HepG2 (cell line): Measurements from ENCODE around the gene TUBB. TPM values are rescaled to one million over a fixed set of nuclear protein-coding genes. Genes with fewer than 3 reads are reported as not detected.

ENCODE experiments used
- MAFK ChIP-seq, 2 experiments: IDR thresholded peaks in 1 of 2; conservative IDR thresholded peaks in 1 of 2; 2 replicates each; pipeline ENCODE4 v1.6.1; 2011; ENCODE audit warnings: improper control_type of control experiment in 2 of 2, low read length in 2 of 2
- MZF1 ChIP-seq: sonication (generic); formaldehyde crosslinking; IDR thresholded peaks from 2 replicates; pipeline ENCODE4 v1.8.1; 2023; ENCODE audit warnings: mild to moderate bottlenecking, missing genetic modification reagents, borderline replicate concordance
- SKI ChIP-seq: fragments of 450-650 bp; IDR thresholded peaks from one replicate; pipeline ENCODE4 v1.6.1; 2018; ENCODE audit warnings: mild to moderate bottlenecking; ENCODE audit not compliant: partially characterized antibody
- ZFP82 ChIP-seq: sonication (generic); formaldehyde crosslinking; IDR thresholded peaks from 2 replicates; pipeline ENCODE4 v1.5.1; 2020; ENCODE audit warnings: mild to moderate bottlenecking, missing genetic modification reagents, borderline replicate concordance
- ZNF431 ChIP-seq: sonication (generic); formaldehyde crosslinking; IDR thresholded peaks from 2 replicates; pipeline ENCODE4 v1.9.0; 2022; ENCODE audit warnings: missing genetic modification reagents, low read depth, mild to moderate bottlenecking, borderline replicate concordance
- ZNF572 ChIP-seq: sonication (generic); formaldehyde crosslinking; IDR thresholded peaks from 2 replicates; pipeline ENCODE4 v1.5.1; 2020; ENCODE audit warnings: mild to moderate bottlenecking, missing genetic modification reagents
- polyA plus RNA-seq, 8 experiments: library from polyadenylated mRNA; depleted of rRNA in 3 of 8; stranded (reverse) in 7 of 8; unstranded in 1 of 8; fragments of >200 nt; fragmentation: Illumina TruSeq in 4 of 8; extraction: Trizol in 4 of 8; gene quantifications; 2 replicates each; pipeline versions ENCODE4 v1.2.1 to v1.2.3, GENCODE V29; 2011 to 2016; ENCODE audit warnings: low read depth in 4 of 8, missing spikeins in 1 of 8, mixed read lengths in 1 of 8; ENCODE audit not compliant: insufficient read depth in 1 of 8
- total RNA-seq, 5 experiments: library from RNA; depleted of rRNA; stranded (reverse); fragments of >200 nt; fragmentation: Illumina TruSeq; extraction: Trizol; gene quantifications; 2 replicates each; pipeline ENCODE4 v1.2.3, GENCODE V29; 2016; ENCODE audit warnings: low read depth in 1 of 5
- TF ChIP-seq, protein P1 (sequence below): sonication (generic); formaldehyde crosslinking; conservative IDR thresholded peaks from 2 replicates; pipeline ENCODE4 v1.8.0; 2022; ENCODE audit warnings: mild to moderate bottlenecking, moderate library complexity, missing genetic modification reagents
- TF ChIP-seq, protein P2 (sequence below): IDR thresholded peaks from 2 replicates; pipeline ENCODE4 v1.6.1; 2016; ENCODE audit warnings: low read depth, borderline replicate concordance
- TF ChIP-seq, protein P3 (sequence below): sonication (generic); formaldehyde crosslinking; IDR thresholded peaks from 2 replicates; pipeline ENCODE4 v1.8.0; 2022; ENCODE audit warnings: missing genetic modification reagents, mild to moderate bottlenecking, moderate library complexity, borderline replicate concordance
- TF ChIP-seq, protein P4 (sequence below): sonication (generic); formaldehyde crosslinking; IDR thresholded peaks from 2 replicates; pipeline ENCODE4 v1.4.0; 2020; ENCODE audit warnings: missing genetic modification reagents
- TF ChIP-seq, protein P5 (sequence below): sonication (generic); formaldehyde crosslinking; IDR thresholded peaks from 2 replicates; pipeline ENCODE4 v1.5.1; 2020; ENCODE audit warnings: mild to moderate bottlenecking, missing genetic modification reagents, borderline replicate concordance

The TUBB gene
- total and polyA plus RNA-seq, 2 of the 13 experiments (the other 11 are each of a cell fraction or from before 2014, with no cell fraction given): 911 to 1,163 TPM

DNA sequence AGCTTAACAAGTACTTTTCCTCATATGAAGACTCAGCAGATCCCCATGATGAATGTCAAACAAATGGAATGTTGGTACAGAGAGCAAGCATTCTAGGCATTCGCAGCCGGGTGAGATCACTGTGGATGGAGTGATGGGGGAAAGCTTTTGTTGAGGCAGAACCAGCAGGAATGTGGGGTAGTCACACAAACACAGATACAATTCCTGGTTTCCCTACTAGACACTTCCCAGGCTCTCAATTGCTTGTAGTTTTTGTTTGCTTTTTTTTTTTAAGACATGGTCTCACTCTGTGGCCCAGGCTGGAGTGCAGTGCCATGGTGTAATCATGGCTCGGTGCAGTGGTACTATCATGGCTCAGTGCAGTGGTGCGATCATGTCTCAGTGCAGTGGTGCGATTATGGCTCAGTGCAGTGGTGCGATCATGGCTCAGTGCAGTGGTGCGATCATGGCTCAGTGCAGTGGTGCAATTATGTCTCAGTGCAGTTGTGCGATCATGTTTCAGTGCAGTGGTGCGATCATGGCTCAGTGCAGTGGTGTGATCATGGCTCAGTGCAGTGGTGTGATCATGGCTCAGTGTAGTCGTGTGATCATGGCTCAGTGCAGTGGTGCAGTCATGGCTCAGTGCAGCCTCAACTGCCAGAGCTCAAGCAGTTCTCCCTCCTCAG lies 39.6 kb downstream of the TUBB start (continued):
- TF ChIP-seq, protein P1, sequence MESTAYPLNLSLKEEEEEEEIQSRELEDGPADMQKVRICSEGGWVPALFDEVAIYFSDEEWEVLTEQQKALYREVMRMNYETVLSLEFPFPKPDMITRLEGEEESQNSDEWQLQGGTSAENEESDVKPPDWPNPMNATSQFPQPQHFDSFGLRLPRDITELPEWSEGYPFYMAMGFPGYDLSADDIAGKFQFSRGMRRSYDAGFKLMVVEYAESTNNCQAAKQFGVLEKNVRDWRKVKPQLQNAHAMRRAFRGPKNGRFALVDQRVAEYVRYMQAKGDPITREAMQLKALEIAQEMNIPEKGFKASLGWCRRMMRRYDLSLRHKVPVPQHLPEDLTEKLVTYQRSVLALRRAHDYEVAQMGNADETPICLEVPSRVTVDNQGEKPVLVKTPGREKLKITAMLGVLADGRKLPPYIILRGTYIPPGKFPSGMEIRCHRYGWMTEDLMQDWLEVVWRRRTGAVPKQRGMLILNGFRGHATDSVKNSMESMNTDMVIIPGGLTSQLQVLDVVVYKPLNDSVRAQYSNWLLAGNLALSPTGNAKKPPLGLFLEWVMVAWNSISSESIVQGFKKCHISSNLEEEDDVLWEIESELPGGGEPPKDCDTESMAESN (CRISPR knock-in tag): no peak
- TF ChIP-seq SKI: peak; percentile 78
- TF ChIP-seq, protein P2, sequence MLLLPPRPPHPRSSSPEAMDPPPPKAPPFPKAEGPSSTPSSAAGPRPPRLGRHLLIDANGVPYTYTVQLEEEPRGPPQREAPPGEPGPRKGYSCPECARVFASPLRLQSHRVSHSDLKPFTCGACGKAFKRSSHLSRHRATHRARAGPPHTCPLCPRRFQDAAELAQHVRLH (CRISPR knock-in tag): no peak
- peak; percentile 72 to 85 for TF ChIP-seq MAFK (conservative IDR thresholded peaks at IDR 0.05 in 1 of 2, IDR thresholded peaks at IDR 0.05 in 1 of 2; ENCODE audit: low read length in 2 of 2)
- peak; percentile 7; the same call in 1 of the 2 replicates for TF ChIP-seq ZNF431 (CRISPR knock-in tag)
- TF ChIP-seq, protein P3, sequence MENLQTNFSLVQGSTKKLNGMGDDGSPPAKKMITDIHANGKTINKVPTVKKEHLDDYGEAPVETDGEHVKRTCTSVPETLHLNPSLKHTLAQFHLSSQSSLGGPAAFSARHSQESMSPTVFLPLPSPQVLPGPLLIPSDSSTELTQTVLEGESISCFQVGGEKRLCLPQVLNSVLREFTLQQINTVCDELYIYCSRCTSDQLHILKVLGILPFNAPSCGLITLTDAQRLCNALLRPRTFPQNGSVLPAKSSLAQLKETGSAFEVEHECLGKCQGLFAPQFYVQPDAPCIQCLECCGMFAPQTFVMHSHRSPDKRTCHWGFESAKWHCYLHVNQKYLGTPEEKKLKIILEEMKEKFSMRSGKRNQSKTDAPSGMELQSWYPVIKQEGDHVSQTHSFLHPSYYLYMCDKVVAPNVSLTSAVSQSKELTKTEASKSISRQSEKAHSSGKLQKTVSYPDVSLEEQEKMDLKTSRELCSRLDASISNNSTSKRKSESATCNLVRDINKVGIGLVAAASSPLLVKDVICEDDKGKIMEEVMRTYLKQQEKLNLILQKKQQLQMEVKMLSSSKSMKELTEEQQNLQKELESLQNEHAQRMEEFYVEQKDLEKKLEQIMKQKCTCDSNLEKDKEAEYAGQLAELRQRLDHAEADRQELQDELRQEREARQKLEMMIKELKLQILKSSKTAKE (CRISPR knock-in tag): peak; percentile 40; the same call in 1 of the 2 replicates
- TF ChIP-seq, protein P4, sequence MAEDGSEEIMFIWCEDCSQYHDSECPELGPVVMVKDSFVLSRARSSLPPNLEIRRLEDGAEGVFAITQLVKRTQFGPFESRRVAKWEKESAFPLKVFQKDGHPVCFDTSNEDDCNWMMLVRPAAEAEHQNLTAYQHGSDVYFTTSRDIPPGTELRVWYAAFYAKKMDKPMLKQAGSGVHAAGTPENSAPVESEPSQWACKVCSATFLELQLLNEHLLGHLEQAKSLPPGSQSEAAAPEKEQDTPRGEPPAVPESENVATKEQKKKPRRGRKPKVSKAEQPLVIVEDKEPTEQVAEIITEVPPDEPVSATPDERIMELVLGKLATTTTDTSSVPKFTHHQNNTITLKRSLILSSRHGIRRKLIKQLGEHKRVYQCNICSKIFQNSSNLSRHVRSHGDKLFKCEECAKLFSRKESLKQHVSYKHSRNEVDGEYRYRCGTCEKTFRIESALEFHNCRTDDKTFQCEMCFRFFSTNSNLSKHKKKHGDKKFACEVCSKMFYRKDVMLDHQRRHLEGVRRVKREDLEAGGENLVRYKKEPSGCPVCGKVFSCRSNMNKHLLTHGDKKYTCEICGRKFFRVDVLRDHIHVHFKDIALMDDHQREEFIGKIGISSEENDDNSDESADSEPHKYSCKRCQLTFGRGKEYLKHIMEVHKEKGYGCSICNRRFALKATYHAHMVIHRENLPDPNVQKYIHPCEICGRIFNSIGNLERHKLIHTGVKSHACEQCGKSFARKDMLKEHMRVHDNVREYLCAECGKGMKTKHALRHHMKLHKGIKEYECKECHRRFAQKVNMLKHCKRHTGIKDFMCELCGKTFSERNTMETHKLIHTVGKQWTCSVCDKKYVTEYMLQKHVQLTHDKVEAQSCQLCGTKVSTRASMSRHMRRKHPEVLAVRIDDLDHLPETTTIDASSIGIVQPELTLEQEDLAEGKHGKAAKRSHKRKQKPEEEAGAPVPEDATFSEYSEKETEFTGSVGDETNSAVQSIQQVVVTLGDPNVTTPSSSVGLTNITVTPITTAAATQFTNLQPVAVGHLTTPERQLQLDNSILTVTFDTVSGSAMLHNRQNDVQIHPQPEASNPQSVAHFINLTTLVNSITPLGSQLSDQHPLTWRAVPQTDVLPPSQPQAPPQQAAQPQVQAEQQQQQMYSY (CRISPR knock-in tag): no peak
- TF ChIP-seq MZF1: no peak
- TF ChIP-seq ZFP82: 0 out of 2 replicates have a peak, but pooled peaks have one; percentile 3
- TF ChIP-seq ZNF572 (CRISPR knock-in tag): no peak
- TF ChIP-seq, protein P5, sequence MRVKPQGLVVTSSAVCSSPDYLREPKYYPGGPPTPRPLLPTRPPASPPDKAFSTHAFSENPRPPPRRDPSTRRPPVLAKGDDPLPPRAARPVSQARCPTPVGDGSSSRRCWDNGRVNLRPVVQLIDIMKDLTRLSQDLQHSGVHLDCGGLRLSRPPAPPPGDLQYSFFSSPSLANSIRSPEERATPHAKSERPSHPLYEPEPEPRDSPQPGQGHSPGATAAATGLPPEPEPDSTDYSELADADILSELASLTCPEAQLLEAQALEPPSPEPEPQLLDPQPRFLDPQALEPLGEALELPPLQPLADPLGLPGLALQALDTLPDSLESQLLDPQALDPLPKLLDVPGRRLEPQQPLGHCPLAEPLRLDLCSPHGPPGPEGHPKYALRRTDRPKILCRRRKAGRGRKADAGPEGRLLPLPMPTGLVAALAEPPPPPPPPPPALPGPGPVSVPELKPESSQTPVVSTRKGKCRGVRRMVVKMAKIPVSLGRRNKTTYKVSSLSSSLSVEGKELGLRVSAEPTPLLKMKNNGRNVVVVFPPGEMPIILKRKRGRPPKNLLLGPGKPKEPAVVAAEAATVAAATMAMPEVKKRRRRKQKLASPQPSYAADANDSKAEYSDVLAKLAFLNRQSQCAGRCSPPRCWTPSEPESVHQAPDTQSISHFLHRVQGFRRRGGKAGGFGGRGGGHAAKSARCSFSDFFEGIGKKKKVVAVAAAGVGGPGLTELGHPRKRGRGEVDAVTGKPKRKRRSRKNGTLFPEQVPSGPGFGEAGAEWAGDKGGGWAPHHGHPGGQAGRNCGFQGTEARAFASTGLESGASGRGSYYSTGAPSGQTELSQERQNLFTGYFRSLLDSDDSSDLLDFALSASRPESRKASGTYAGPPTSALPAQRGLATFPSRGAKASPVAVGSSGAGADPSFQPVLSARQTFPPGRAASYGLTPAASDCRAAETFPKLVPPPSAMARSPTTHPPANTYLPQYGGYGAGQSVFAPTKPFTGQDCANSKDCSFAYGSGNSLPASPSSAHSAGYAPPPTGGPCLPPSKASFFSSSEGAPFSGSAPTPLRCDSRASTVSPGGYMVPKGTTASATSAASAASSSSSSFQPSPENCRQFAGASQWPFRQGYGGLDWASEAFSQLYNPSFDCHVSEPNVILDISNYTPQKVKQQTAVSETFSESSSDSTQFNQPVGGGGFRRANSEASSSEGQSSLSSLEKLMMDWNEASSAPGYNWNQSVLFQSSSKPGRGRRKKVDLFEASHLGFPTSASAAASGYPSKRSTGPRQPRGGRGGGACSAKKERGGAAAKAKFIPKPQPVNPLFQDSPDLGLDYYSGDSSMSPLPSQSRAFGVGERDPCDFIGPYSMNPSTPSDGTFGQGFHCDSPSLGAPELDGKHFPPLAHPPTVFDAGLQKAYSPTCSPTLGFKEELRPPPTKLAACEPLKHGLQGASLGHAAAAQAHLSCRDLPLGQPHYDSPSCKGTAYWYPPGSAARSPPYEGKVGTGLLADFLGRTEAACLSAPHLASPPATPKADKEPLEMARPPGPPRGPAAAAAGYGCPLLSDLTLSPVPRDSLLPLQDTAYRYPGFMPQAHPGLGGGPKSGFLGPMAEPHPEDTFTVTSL: no peak
